ENCODE data around the gene CDHR1. TPM values are rescaled to one million over a fixed set of nuclear protein-coding genes. Genes with fewer than 3 reads are reported as not detected.

CDHR1 gene
- total and polyA plus RNA-seq, 10 of the 15 experiments (the other 5 are each of a cell fraction or from before 2014, with no cell fraction given), result 0.17 to 3.0 (median 0.34) TPM

GRCh38 chr10:84205049-84205852 lies 10.9 kb downstream of the CDHR1 start (continued):
- TF ChIP-seq, protein P1, sequence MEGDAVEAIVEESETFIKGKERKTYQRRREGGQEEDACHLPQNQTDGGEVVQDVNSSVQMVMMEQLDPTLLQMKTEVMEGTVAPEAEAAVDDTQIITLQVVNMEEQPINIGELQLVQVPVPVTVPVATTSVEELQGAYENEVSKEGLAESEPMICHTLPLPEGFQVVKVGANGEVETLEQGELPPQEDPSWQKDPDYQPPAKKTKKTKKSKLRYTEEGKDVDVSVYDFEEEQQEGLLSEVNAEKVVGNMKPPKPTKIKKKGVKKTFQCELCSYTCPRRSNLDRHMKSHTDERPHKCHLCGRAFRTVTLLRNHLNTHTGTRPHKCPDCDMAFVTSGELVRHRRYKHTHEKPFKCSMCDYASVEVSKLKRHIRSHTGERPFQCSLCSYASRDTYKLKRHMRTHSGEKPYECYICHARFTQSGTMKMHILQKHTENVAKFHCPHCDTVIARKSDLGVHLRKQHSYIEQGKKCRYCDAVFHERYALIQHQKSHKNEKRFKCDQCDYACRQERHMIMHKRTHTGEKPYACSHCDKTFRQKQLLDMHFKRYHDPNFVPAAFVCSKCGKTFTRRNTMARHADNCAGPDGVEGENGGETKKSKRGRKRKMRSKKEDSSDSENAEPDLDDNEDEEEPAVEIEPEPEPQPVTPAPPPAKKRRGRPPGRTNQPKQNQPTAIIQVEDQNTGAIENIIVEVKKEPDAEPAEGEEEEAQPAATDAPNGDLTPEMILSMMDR (IDR thresholded peaks at IDR 0.05 in 2 of 3, conservative IDR thresholded peaks at IDR 0.05 in 1 of 3; ENCODE audit: control insufficient read depth in 2 of 3, extremely low read depth in 1 of 3, insufficient read depth in 1 of 3, low read depth in 3 of 3, low read length in 3 of 3), result peak; percentile 96 to 99 (median 98); a peak in 5 of 6 replicates
- no peak for TF ChIP-seq ZBTB11 (CRISPR knock-in tag; IDR thresholded peaks at IDR 0.05)
- TF ChIP-seq SPI1 (IDR thresholded peaks at IDR 0.05; ENCODE audit: borderline replicate concordance, insufficient read depth, low read depth, low read length), result 0 out of 2 replicates have a peak, but pooled peaks have one; percentile 10
- TF ChIP-seq ATF7 (IDR thresholded peaks at IDR 0.05; ENCODE audit: low read depth), result 0 out of 2 replicates have a peak, but pooled peaks have one; percentile 15
- 0 out of 2 replicates have a peak, but pooled peaks have one; percentile 40 for TF ChIP-seq STAT1 (conservative IDR thresholded peaks at IDR 0.05)
- TF ChIP-seq IRF4 (IDR thresholded peaks at IDR 0.05; ENCODE audit: low read depth, low read length), result 0 out of 2 replicates have a peak, but pooled peaks have one; percentile 17
